SK-N-SH (cell line): ENCODE data around the gene EHD2. TPM values are rescaled to one million over a fixed set of nuclear protein-coding genes. Genes with fewer than 3 reads are reported as not detected.

Experiments used
- CTCF ChIA-PET: fragments of 300-600, 350-600 bp; formaldehyde crosslinking; extraction: SDS; loops from one replicate; lab custom pipeline; 2021; lab: Yijun Ruan, JAX
- POLR2A ChIA-PET: fragments of 350-600 bp; sonication (Branson Sonifier 250); formaldehyde crosslinking; extraction: SDS; loops from one replicate; lab custom pipeline; 2020; ENCODE audit warnings: antibody characterized with exemption, inconsistent platforms; lab: Yijun Ruan, JAX
- DNase-seq: peaks from one replicate; pipeline ENCODE4 v3.0.0; 2012
- H2AFZ ChIP-seq: fragments of 200-600 bp; sonication (generic); 2 replicates; pipeline ENCODE4 v1.8.1; 2016; ENCODE audit warnings: antibody characterized with exemption, mild to moderate bottlenecking, low read depth
- H3F3A ChIP-seq: fragments of 200-600 bp; sonication (generic); replicated peaks from 2 replicates; pipeline ENCODE3; 2016; ENCODE audit warnings: antibody characterized with exemption, mild to moderate bottlenecking; ENCODE audit not compliant: insufficient read depth
- H3K27ac ChIP-seq, 2 experiments: fragments of 200-500 bp in 1 of 2; fragments of 200-600 bp in 1 of 2; sonication (Bioruptor generic) in 1 of 2; sonication (generic), shearing (Covaris generic) in 1 of 2; 2 replicates each; pipeline versions ENCODE4 v1.5.1 to v1.6.1; 2014 to 2016; ENCODE audit warnings: low read depth in 2 of 2, inconsistent platforms in 1 of 2, low read length in 1 of 2, mild to moderate bottlenecking in 1 of 2, mixed read lengths in 1 of 2
- H3K27me3 ChIP-seq: fragments of 200-600 bp; sonication (generic), shearing (Covaris generic); 2 replicates; pipeline ENCODE4 v1.6.1; 2016; ENCODE audit warnings: mixed run types; ENCODE audit not compliant: insufficient read depth
- H3K36me3 ChIP-seq, 2 experiments: fragments of 200-500 bp in 1 of 2; fragments of 200-600 bp in 1 of 2; sonication (Bioruptor generic) in 1 of 2; sonication (generic) in 1 of 2; replicated peaks in 1 of 2; 2 replicates each; pipeline versions ENCODE3 to v1.5.1; 2014 to 2016; ENCODE audit warnings: low read length in 1 of 2, mild to moderate bottlenecking in 1 of 2; ENCODE audit not compliant: insufficient read depth in 2 of 2, control insufficient read depth in 1 of 2
- H3K4me1 ChIP-seq, 2 experiments: fragments of 200-500 bp in 1 of 2; fragments of 200-600 bp in 1 of 2; sonication (Bioruptor generic) in 1 of 2; sonication (generic), shearing (Covaris generic) in 1 of 2; 2 replicates each; pipeline versions ENCODE4 v1.5.1 to v1.6.1; 2014 to 2016; ENCODE audit warnings: low read depth in 1 of 2, low read length in 1 of 2, mixed run types in 1 of 2; ENCODE audit not compliant: insufficient read depth in 2 of 2, control insufficient read depth in 1 of 2
- H3K4me2 ChIP-seq: fragments of 200-600 bp; sonication (generic), shearing (Covaris generic); 2 replicates; pipeline ENCODE4 v1.6.1; 2017; ENCODE audit warnings: mixed run types
- H3K4me3 ChIP-seq, 2 experiments: fragments of 200-500 bp in 1 of 2; fragments of 200-600 bp in 1 of 2; sonication (Bioruptor generic) in 1 of 2; sonication (generic), shearing (Covaris generic) in 1 of 2; 2 replicates each; pipeline versions ENCODE4 v1.5.1 to v1.8.1; 2014 to 2016; ENCODE audit warnings: low read depth in 2 of 2, inconsistent platforms in 1 of 2, low read length in 1 of 2, mild to moderate bottlenecking in 1 of 2, mixed read lengths in 1 of 2, moderate library complexity in 1 of 2
- H3K79me2 ChIP-seq: fragments of 200-600 bp; sonication (generic); 2 replicates; pipeline ENCODE4 v1.8.1; 2017; ENCODE audit warnings: mild to moderate bottlenecking; ENCODE audit not compliant: insufficient read depth
- H3K9ac ChIP-seq: fragments of 200-600 bp; sonication (generic); 2 replicates; pipeline ENCODE4 v1.6.1; 2017; ENCODE audit warnings: mixed run types
- H3K9me2 ChIP-seq: fragments of 200-600 bp; sonication (generic); 2 replicates; pipeline ENCODE4 v1.6.1; 2017; ENCODE audit warnings: mixed run types
- H3K9me3 ChIP-seq: fragments of 200-600 bp; sonication (generic); 2 replicates; pipeline ENCODE4 v1.6.1; 2017; ENCODE audit warnings: mixed run types, mild to moderate bottlenecking, moderate library complexity
- H4K20me1 ChIP-seq: fragments of 200-600 bp; sonication (generic); 2 replicates; pipeline ENCODE4 v1.6.1; 2017; ENCODE audit warnings: mild to moderate bottlenecking, mixed run types; ENCODE audit not compliant: insufficient read depth
- ELF1 ChIP-seq: IDR thresholded peaks from 2 replicates; pipeline ENCODE4 v1.4.0; 2012
- EZH2phosphoT487 ChIP-seq: fragments of 200-600 bp; sonication (generic); IDR thresholded peaks from 2 replicates; pipeline ENCODE4 v1.6.1; 2017; ENCODE audit warnings: low read depth, mixed run types, mild to moderate bottlenecking, antibody characterized with exemption, moderate library complexity, borderline replicate concordance
- FOSL2 ChIP-seq: IDR thresholded peaks from 2 replicates; pipeline ENCODE4 v1.4.0; 2012; ENCODE audit warnings: low read depth, mild to moderate bottlenecking, moderate library complexity, borderline replicate concordance
- FOXJ3 ChIP-seq: sonication (generic); formaldehyde crosslinking; IDR thresholded peaks from 2 replicates; pipeline ENCODE4 v1.5.1; 2020; ENCODE audit warnings: mild to moderate bottlenecking, missing genetic modification reagents
- FOXM1 ChIP-seq: IDR thresholded peaks from 2 replicates; pipeline ENCODE4 v1.4.0; 2012; ENCODE audit warnings: low read depth, mild to moderate bottlenecking
- GATA2 ChIP-seq: sonication (generic); formaldehyde crosslinking; IDR thresholded peaks from 2 replicates; pipeline ENCODE4 v1.5.0; 2020; ENCODE audit warnings: mild to moderate bottlenecking, missing genetic modification reagents
- IRF3 ChIP-seq: fragments of 150-350 bp; IDR thresholded peaks from 2 replicates; pipeline ENCODE4 v1.6.1; 2016; ENCODE audit warnings: mild to moderate bottlenecking, low read depth, low read length
- MAX ChIP-seq: IDR thresholded peaks from 2 replicates; pipeline ENCODE4 v1.4.0; 2012; ENCODE audit warnings: low read depth
- MXI1 ChIP-seq: IDR thresholded peaks from 2 replicates; pipeline ENCODE4 v1.6.1; 2012; ENCODE audit warnings: mild to moderate bottlenecking, low read depth, low read length, improper control_type of control experiment
- NFIC ChIP-seq: IDR thresholded peaks from 2 replicates; pipeline ENCODE4 v1.4.0; 2012; ENCODE audit warnings: borderline replicate concordance
- PBX3 ChIP-seq: IDR thresholded peaks from 2 replicates; pipeline ENCODE4; 2012
- RCOR1 ChIP-seq: fragments of 150-350 bp; IDR thresholded peaks from 2 replicates; pipeline ENCODE4 v1.6.1; 2017; ENCODE audit warnings: antibody characterized with exemption, low read length
- REST ChIP-seq: IDR thresholded peaks from 2 replicates; pipeline ENCODE4 v1.6.1; 2012; ENCODE audit warnings: mild to moderate bottlenecking, low read depth, low read length, moderate library complexity
- RFX5 ChIP-seq: IDR thresholded peaks from 2 replicates; pipeline ENCODE4 v1.6.1; 2012; ENCODE audit warnings: mild to moderate bottlenecking, improper control_type of control experiment, low read length
- RXRA ChIP-seq: IDR thresholded peaks from 2 replicates; pipeline ENCODE4 v1.4.0; 2012; ENCODE audit warnings: low read depth, mild to moderate bottlenecking, borderline replicate concordance
- SIN3A ChIP-seq: IDR thresholded peaks from 2 replicates; pipeline ENCODE4 v1.6.1; 2012; ENCODE audit warnings: low read depth, mild to moderate bottlenecking, low read length, moderate library complexity, borderline replicate concordance
- TEAD4 ChIP-seq: IDR thresholded peaks from 2 replicates; pipeline ENCODE4 v1.4.0; 2012; ENCODE audit warnings: mild to moderate bottlenecking, borderline replicate concordance; ENCODE audit not compliant: insufficient read depth
- YY1 ChIP-seq: IDR thresholded peaks from 2 replicates; pipeline ENCODE4 v1.4.0; 2012; ENCODE audit warnings: low read depth, mild to moderate bottlenecking
- WGBS: methylation state at CpG from one replicate; pipeline ENCODE4 v1.1.6; 2017; ENCODE audit warnings: low lambda C conversion rate; 5-methylcytosine and 5-hydroxymethylcytosine counted together
- polyA plus RNA-seq, 3 experiments: library from polyadenylated mRNA; depleted of rRNA; stranded (reverse); fragments of >200 nt; gene quantifications; 2 replicates each; pipeline ENCODE4 v1.2.3, GENCODE V29; 2012

EHD2 gene
- polyA plus RNA-seq, 1 of the 3 experiments (the other 2 are of a cell fraction), result 55.5 TPM

GRCh38 chr19:47697863-47698609 is 15.2 kb upstream of the EHD2 start (continued):
- TF ChIP-seq REST (0 out of 2 replicates have a peak, but pooled peaks have one; percentile 30), TEAD4 (no peak)
- TF ChIP-seq, all 33 proteins: peak for 6

- WGBS, result 85% methylated on average over 39 of the region's 46 CpGs
- H3K27me3 ChIP-seq, result no peaks in the 10 kb centered on the region
- ChIA-PET CTCF (interaction anchor here (0.6 to 23.1 kb wide), 67 partner anchors 9 to 423 kb away, joined by 3 to 475 read pairs (median 4); partner anchors contain the start of genes EHD2, KPTN, NAPA and NOP53), POLR2A (no interaction called here)
- no peak overlapping the region for H3K27ac ChIP-seq
- H3K4me3 ChIP-seq, result no peak overlapping the region; a peak in 1 of 4 replicates
- 0 out of 2 replicates have a peak, but pooled peaks cover 6% of the 10 kb centered on the region for H4K20me1 ChIP-seq
- H2AFZ ChIP-seq, result no peak overlapping the region
- H3K4me2 ChIP-seq, result no peak overlapping the region
- no peak for TF ChIP-seq PBX3
- no peak for TF ChIP-seq TEAD4
- no peak for TF ChIP-seq FOXM1
- TF ChIP-seq SIN3A, result no peak
- TF ChIP-seq RFX5, result no peak
- TF ChIP-seq IRF3, result no peak
- TF ChIP-seq FOSL2, result no peak
- TF ChIP-seq MXI1, result no peak
- TF ChIP-seq NFIC, result no peak
- TF ChIP-seq ELF1, result no peak
- TF ChIP-seq YY1, result no peak
- no peak for TF ChIP-seq RXRA
- no peak for TF ChIP-seq GATA2 (CRISPR knock-in tag)
- no peak for TF ChIP-seq RCOR1
- no peak for TF ChIP-seq EZH2phosphoT487
- TF ChIP-seq MAX, result no peak
- TF ChIP-seq FOXJ3 (CRISPR knock-in tag), result no peak
- H3K36me3 ChIP-seq, result peaks cover 16 to 19% of the 10 kb centered on the region in 2 experiments
- H3K9ac ChIP-seq, result no peak overlapping the region
- H3K4me1 ChIP-seq, result no peaks in the 10 kb centered on the region; a peak in 1 of 4 replicates
- peaks cover 5% of the 10 kb centered on the region for H3F3A ChIP-seq
- H3K9me2 ChIP-seq, result no peaks in the 10 kb centered on the region
- no peak for DNase-seq
- no peaks in the 10 kb centered on the region for H3K79me2 ChIP-seq
- no peaks in the 10 kb centered on the region for H3K9me3 ChIP-seq
Observed at GRCh38 chr19:47698631-47699359, 14.4 kb upstream of the EHD2 start.
